ENCODE results near the gene IFIT3. TPM values are rescaled to one million over a fixed set of nuclear protein-coding genes. Genes with fewer than 3 reads are reported as not detected.
A peak's percentile ranks its signal among the peaks of the same experiment; 100 is the strongest.

The IFIT3 gene
- total and polyA plus RNA-seq, 2 donors from 2014 or later: 14.7 to 20.1 TPM

- H3K27me3 ChIP-seq (ENCODE audit: control insufficient read depth, insufficient read depth, low read length): no peaks in the 10 kb centered on the region
- H3K4me3 ChIP-seq (ENCODE audit: low read length in 3 of 3): no peak overlapping the region
- H3K27ac ChIP-seq (ENCODE audit: low read depth in 2 of 2, low read length in 2 of 2): peak overlapping the region in 1 of 2 donors; percentile 55
- H3K9me3 ChIP-seq (ENCODE audit: control insufficient read depth in 2 of 3, insufficient read depth in 1 of 3, low read length in 3 of 3): no peaks in the 10 kb centered on the region
- no peak overlapping the region for H3K9ac ChIP-seq (ENCODE audit: low read length in 3 of 3)
- FAIRE-seq (no peak), DNase-seq (no peak)
- TF ChIP-seq CTCF (IDR thresholded peaks at IDR 0.05; ENCODE audit: borderline replicate concordance, extremely low read depth, insufficient read depth): no peak
- H3K4me1 ChIP-seq (ENCODE audit: control insufficient read depth in 2 of 3, insufficient read depth in 2 of 3, low read depth in 1 of 3, low read length in 3 of 3): peaks cover 2 to 21% (median 20%) of the 10 kb centered on the region in 3 donors
- intact Hi-C loops (cut with DNase I): no loop called here
- H3K36me3 ChIP-seq (ENCODE audit: control insufficient read depth in 2 of 3, insufficient read depth in 3 of 3, low read length in 3 of 3): no peaks in the 10 kb centered on the region
Measured at GRCh38 chr10:89279421-89279869, 48.4 kb upstream of the IFIT3 start.

GRCh38 chr10:89280508-89280907 lies 47.3 kb upstream of the IFIT3 start:
- intact Hi-C loops (cut with DNase I): no loop called here
- DNase-seq (no peak), FAIRE-seq (no peak)
- Histone ChIP-seq H3K4me1 (ENCODE audit: control insufficient read depth in 2 of 3, insufficient read depth in 2 of 3, low read depth in 1 of 3, low read length in 3 of 3) (peaks cover 2 to 21% (median 17%) of the 10 kb centered on the region in 3 donors), H3K36me3 (ENCODE audit: control insufficient read depth in 2 of 3, insufficient read depth in 3 of 3, low read length in 3 of 3) (no peaks in the 10 kb centered on the region), H3K27ac (ENCODE audit: low read depth in 2 of 2, low read length in 2 of 2) (no peak overlapping the region), H3K9ac (ENCODE audit: low read length in 3 of 3) (no peak overlapping the region), H3K4me3 (ENCODE audit: low read length in 3 of 3) (no peak overlapping the region), H3K27me3 (ENCODE audit: control insufficient read depth, insufficient read depth, low read length) (no peaks in the 10 kb centered on the region), H3K9me3 (ENCODE audit: control insufficient read depth in 2 of 3, insufficient read depth in 1 of 3, low read length in 3 of 3) (no peaks in the 10 kb centered on the region)
- no peak for TF ChIP-seq CTCF (IDR thresholded peaks at IDR 0.05; ENCODE audit: borderline replicate concordance, extremely low read depth, insufficient read depth)

- Histone ChIP-seq H3K4me3 (ENCODE audit: low read length in 3 of 3) (no peak overlapping the region), H3K36me3 (ENCODE audit: control insufficient read depth in 2 of 3, insufficient read depth in 3 of 3, low read length in 3 of 3) (no peaks in the 10 kb centered on the region), H3K4me1 (ENCODE audit: control insufficient read depth in 2 of 3, insufficient read depth in 2 of 3, low read depth in 1 of 3, low read length in 3 of 3) (peaks cover 2 to 21% (median 17%) of the 10 kb centered on the region in 3 donors), H3K27ac (ENCODE audit: low read depth in 2 of 2, low read length in 2 of 2) (no peak overlapping the region), H3K9ac (ENCODE audit: low read length in 3 of 3) (no peak overlapping the region), H3K9me3 (ENCODE audit: control insufficient read depth in 2 of 3, insufficient read depth in 1 of 3, low read length in 3 of 3) (no peaks in the 10 kb centered on the region), H3K27me3 (ENCODE audit: control insufficient read depth, insufficient read depth, low read length) (no peaks in the 10 kb centered on the region)
- intact Hi-C loops (cut with DNase I): no loop called here
- no peak for FAIRE-seq
- TF ChIP-seq CTCF (IDR thresholded peaks at IDR 0.05; ENCODE audit: borderline replicate concordance, extremely low read depth, insufficient read depth): no peak
- no peak for DNase-seq
Measured at GRCh38 chr10:89281606-89282395, 46.0 kb upstream of the IFIT3 start.

Measured in kidney (tissue), 14 donors.